Left renal pelvis (tissue), 4 donors: ENCODE measurements around the gene PEX14. TPM values are rescaled to one million over a fixed set of nuclear protein-coding genes. Genes with fewer than 3 reads are reported as not detected.

Experiments used
- DNase-seq, 4 donors: peaks; one replicate each; pipeline ENCODE4 v3.0.0-alpha.2; 2013; ENCODE audit warnings: low read depth in 4 of 4, low spot score in 3 of 4
- polyA plus RNA-seq, 4 donors: library from polyadenylated mRNA; unstranded; fragments of 120-200 nt; gene quantifications; one replicate each; pipeline ENCODE4 v1.2.1, GENCODE V29; 2013; ENCODE audit not compliant: insufficient read length in 4 of 4

Gene PEX14
- polyA plus RNA-seq, 4 donors = 15.6 to 26.2 (median 19.3) TPM

DNA sequence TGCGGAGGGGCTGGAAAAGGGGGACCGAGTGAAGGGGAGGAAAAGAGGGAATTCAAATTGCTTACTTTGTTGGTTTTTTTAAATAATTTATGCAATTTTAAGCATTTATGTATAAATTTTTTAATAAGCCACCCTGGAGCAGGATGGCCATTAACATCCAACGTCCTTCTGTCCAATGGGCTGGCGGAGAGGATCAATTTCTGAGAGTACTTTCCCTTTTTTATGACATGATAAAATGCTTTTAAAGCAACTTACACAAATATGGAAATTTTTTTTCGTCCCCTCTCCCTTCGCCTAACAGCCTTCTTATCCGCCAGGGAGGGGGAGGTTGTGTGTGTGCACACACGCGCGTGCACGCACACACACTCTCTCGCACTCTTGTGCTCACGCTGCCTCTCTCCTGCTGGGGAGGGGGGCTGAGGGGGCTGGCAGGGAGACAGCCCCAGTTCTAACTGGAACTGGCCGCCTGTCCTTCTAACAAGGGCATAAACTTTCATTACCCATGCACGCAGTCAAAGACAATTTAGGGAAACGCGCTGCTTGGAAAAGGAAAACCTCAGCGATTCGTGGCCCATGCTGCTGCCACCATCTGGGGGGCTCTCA, 198.5 kb downstream of the PEX14 start:
- no peak for DNase-seq

- no peak for DNase-seq
Observed at GRCh38 chr1:10674222-10674621, 199.5 kb downstream of the PEX14 start.

DNA sequence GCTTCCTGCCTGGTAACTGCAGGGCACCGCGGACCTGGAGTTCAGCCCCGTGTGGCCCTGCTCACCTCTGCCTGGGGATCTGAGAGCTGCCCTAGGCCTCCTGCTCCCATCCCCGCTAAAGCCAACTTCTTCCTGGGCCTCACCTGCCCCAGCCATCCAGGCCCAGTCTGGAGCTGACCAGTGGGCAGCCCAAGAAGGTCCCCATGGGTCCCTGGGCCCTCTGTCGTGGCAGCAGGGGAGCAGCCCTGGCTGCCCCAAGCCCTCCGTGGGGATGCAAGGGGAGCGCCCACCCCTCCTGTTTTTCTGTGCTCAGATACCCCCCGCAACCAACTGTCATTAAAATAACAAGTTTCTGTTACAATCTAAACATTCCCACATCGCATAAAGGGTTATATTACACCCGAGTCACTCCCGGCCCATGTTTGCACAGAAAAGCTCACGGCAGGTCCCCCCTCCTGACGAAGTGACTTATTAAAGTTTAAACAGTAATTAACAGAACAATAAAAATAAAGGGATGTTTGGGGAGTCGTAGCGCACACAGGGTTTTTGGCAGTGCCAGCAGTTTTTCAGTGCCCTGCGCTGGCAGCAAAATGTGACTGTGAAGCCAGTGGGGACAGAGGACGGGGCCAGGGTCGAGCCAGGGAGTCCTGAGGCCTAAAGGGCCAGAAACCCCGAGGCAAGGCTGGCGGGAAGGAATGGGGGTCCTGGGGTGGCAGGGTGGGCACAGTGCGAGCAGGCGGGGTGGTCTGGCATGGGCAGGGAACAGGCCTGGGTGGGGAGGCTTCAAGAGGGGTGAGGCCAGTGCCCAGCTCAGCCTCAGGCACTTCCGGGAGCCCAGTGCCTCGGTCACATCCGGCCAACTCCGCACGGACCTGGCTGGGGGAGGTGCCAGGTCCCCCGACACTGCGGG, 200.2 kb downstream of the PEX14 start:
- DNase-seq = no peak

DNA sequence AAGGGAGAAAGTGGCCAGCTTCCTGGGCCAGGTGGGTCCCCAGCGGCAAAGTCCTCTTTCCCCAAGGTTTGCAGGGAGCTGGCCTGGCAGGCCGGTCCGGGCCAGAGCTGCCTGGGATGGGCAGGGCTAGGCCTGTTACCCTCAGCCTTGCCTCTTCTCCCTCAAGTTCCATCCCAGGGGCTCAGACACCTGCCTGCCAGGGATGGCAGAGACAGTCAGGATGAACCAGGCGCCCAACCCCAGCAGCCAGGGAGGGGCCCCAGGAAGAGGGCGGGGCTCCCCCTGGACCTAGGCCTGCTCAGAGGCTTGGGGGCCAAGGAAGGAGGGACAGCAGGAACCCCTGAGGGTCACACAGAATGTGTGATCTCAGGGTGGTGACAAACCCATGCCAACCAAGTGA, 201.1 kb downstream of the PEX14 start:
- no peak for DNase-seq

DNA sequence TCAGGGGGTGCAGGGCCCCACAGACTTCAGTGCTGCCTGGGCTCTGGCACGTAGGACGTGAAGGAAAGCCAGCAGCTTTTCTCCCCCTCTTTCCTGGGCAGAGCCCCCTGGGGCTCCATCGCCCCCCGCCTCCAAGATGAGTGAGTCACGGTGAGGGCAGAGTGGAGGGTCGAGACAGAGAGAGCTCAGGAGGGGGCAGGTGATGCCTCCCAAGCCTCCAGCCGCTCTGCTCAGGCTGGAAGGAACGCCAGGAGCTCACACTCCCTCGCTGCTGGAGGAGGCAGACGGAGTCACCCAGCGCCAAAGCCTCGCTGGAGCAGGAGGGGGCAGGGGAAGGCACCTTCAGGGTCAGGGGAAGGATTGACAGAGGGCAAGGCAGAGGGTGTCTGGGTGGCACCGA, 202.2 kb downstream of the PEX14 start:
- no peak for DNase-seq

DNA sequence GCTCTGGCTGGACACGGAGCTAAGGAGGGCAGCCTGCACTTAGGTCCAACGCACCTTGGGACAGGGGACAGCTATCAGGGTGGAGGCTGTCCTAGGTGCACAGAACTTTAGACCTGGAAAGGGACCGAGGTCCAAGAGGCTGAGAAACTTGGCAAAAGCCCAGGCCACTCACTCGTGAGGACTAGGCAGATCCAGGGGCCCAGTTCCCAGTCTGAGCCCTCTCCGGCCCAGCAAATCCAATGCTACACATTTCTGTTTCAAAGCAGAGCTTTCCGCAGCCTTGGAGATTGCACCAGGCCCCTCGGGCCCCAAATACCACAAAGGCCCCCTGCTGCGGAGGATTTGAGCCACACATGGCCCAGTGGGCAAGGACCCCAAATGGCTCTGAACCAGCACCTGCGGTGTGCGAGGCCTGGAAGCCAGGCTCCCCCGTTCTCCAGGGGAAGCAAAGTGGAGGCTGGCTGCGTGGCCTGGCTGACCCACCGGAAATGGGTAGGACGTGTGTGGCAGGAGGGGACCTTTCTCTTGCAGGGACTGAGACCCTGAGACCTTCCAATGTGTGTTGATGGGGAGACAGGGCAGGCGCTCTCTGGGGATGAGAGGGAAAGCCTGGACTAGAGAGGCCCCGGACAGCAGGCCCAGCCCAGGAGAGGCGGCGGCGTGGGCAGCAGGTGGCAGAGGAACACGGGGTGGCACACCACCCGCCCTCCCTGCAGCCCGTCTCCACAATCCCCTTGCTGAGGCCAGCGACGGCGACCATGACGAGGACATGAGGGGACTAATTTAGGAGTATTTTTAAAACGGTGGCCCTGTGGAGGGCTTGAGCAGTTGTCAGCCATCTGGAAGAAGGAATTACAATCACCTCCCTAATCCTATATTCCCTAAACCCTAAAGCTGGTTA, 203.0 kb downstream of the PEX14 start:
- no peak for DNase-seq

GRCh38 chr1:10678402-10678801, 203.7 kb downstream of the PEX14 start:
- DNase-seq = no peak

- no peak for DNase-seq
Observed at GRCh38 chr1:10678852-10679251, 204.1 kb downstream of the PEX14 start.

DNA sequence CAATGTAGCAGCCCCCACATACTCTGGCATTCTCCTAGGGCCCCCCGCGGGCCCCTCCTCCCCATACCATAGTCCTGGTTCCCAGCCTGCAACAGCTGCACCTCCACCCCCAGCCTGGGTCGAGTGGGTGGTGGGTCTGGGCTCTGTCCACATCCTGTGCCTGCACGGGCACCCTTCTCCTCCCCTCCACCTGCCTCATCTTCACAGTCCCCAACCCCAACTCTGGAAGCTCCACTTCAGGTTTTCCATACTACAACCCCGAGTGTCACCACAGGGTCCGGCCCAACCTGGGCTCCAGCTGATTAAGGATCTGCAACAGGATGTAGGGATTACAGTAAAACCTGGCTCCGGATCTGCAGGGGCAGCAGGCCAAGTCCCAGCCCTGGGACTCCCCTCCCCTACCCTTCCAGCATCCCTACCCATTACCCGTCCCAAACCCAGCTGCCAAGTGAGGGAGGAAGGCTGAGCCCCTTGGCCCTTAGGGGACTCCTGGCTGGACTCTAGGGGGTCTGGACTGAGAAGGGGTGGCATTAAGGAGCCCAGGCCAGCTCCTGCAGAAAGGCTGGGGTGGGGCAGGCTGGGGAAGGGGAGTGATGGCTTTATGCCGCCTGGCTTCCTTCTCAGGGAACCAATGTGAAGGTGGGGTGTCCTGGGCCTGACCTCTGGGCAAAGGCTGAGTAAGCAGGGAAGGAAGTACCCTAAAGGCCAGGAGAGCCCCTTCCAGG, 204.9 kb downstream of the PEX14 start:
- peak in 1 of 4 donors; percentile 89 for DNase-seq

Other genes with a start within 250 kb of the PEX14 start
- 100 to 1,000 TPM; 156 to 195 (median 185) TPM for gene PGD, start 75.9 kb upstream of the PEX14 start, polyA plus RNA-seq
- gene CENPS, start 44.5 kb upstream of the PEX14 start, polyA plus RNA-seq = 10 to 100 TPM; 14.2 to 41.6 (median 35.2) TPM
- gene CORT, start 24.9 kb upstream of the PEX14 start, polyA plus RNA-seq = 1 to 10 TPM in 2 of 4 donors, under 1 TPM in 2; 0.68 to 2.0 (median 1.2) TPM
- 10 to 100 TPM; 27.6 to 50.1 (median 42.1) TPM for gene DFFA, start 2.4 kb upstream of the PEX14 start, polyA plus RNA-seq